Stimulated activated CD4-positive, alpha-beta T cell treated with anti-CD3 and anti-CD28 coated beads, Interleukin-4, amount 100 ng/mL, for 24 hours (primary cell): ENCODE measurements around the gene SERPINB1.
"Not testable (repeated sequence)": the region's sequence is repeated elsewhere in the genome, so short reads cannot be mapped to it uniquely, and the experiment has no call there.

Experiments
- DNase-seq: peaks from one replicate; pipeline ENCODE4 v3.0.0-alpha.2; 2020

The SERPINB1 gene

GRCh38 chr6:2865694-2866151, 24.1 kb upstream of the SERPINB1 start:
- no peak for DNase-seq

GRCh38 chr6:2865270-2865669, 23.6 kb upstream of the SERPINB1 start:
- DNase-seq, result no peak

- no peak for DNase-seq
Measured at GRCh38 chr6:2863901-2864300, 22.2 kb upstream of the SERPINB1 start.

GRCh38 chr6:2862712-2863181, 21.1 kb upstream of the SERPINB1 start:
- peak; percentile 41 for DNase-seq

GRCh38 chr6:2861822-2862164, 20.1 kb upstream of the SERPINB1 start:
- no peak for DNase-seq

DNA sequence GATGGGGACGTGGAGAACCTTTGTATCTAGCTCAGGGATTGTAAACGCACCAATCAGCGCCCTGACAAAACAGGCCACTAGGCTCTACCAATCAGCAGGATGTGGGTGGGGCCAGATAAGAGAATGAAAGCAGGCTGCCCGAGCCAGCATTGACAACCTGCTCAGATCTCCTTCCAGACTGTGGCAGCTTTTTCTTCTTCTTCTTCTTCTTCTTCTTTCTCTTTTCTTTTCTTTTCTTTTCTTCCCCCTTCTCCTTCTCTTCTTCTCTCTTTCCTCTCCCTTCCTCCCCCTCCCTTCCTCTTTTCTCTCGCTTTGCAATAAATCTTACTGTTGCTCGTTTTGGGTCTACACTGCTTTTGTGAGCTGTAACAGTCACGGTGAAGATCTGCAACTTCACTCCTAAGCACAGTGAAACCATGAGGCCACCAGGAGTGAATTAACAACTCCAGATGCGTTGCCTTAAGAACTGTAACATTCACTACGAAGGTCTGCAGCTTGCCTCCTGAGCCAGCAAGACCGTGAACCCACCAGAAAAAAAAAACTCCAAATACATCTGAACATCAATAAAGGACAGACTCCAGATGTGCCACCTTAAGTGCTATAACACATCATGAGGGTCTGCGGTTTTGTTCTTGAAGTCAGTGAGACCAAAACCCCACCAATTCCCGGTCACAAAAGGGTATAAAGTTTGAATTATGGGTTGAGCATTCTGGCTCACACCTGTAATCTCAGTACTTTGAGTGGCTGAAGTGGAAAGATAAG, 19.6 kb upstream of the SERPINB1 start:
- no peak for DNase-seq

- not testable (repeated sequence) for DNase-seq
Measured at GRCh38 chr6:2860706-2861059, 19.0 kb upstream of the SERPINB1 start.

- DNase-seq, result not testable (repeated sequence)
Measured at GRCh38 chr6:2859798-2860705, 18.4 kb upstream of the SERPINB1 start.

DNA sequence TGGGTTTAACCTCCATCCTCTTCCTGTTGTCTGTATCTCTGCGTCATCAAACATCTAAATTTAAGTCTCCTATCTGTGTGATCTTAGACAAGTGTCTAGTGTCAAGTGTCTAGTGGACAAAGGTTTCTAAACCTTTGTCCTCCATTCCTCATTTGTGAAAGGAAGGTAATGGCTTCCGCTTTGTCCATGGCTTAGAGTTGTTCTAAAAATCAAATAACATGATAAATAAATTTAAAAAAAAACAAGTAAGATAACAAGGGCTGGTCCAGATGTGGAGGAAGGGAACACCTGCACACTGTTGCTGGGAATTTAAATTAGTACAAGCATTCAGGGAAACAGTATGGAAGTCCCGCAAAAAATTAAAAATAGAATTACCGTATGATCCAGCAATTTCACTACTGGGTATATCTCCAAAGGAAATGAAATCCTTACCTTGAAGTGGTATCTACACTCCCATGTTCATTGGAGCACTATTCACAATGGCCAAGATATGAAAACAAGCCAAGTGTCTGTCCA, 17.6 kb upstream of the SERPINB1 start:
- DNase-seq, result no peak

DNA sequence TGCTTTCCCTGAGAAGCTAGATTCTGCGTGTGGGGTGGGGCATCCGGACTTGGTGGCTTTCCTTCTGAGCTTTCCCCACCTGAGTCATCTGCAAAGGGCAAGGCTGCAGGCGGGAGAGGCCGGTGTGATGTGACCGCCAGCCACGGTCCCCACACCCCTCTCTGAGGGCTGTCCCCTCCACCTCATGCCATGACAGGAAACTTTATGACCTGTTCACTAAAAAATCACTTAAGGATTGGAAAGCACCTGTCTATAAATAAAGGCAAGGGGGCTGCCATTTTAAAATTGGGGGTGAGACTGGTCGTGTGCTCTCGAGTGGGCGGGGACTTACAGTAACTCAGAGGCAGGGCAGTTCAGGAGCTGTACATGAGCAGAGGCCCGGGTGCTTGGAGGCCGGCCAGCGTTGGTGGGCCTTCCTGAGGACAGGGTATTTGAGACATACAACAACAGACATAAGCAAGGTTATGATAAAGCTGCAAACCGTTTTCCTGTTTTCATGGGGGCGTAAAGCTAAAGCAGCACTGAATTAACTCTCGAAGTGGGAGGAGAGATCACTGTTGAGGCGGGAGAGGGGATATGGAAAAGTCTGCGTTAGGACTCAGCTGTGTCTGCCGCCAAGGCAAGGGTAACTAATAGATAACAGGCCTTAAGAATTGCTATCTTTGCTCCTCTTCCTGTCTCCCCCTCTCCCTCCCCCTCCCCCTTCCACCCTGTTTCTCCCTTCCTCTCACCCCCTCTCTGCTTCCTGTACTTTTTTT, 16.1 kb upstream of the SERPINB1 start:
- DNase-seq, result peak; percentile 78

- DNase-seq, result no peak
Measured at GRCh38 chr6:2857185-2857579, 15.5 kb upstream of the SERPINB1 start.

DNA sequence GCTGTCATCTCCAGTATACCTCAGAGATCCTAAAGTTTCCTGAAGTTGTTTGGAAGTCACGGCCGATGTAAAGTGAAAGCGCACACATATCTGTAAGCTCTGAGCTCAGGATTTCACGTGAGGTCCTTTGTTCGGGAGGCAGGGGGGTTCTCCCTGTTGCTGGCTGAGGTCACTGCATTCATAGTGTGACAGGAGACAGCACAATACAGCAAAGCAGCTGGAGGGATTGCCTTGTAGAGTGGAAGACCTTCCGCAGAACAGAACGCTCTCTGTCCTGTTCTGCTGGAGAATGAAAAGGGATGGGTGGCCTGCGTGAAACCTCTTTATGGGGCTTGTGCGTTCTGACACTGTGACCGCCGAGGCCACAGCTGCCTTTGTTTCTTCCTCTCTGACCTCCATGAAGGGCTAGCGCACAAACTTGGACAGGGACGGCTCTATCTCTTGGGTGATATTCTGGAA, 13.4 kb upstream of the SERPINB1 start:
- DNase-seq, result no peak

- no peak for DNase-seq
Measured at GRCh38 chr6:2854396-2854982, 12.8 kb upstream of the SERPINB1 start.

GRCh38 chr6:2853769-2854395, 12.2 kb upstream of the SERPINB1 start:
- DNase-seq, result peak; percentile 86

DNA sequence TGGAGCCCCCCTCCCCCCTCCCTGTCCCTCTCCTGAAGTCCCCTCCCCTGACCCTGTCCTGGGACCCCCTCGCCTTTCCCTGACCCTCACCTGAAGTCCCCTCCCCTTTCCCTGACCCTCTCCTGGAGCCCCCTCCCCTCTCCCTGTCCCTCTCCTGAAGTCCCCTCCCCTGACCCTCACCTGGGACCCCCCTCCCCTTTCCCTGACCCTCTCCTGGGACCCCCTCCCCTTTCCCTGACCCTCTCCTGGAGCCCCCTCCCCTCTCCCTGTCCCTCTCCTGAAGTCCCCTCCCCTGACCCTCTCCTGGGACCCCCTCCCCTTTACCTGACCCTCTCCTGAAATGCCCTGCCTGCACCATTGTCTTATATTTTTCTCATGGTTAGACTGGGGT, 11.7 kb upstream of the SERPINB1 start:
- not testable (repeated sequence) for DNase-seq

DNA sequence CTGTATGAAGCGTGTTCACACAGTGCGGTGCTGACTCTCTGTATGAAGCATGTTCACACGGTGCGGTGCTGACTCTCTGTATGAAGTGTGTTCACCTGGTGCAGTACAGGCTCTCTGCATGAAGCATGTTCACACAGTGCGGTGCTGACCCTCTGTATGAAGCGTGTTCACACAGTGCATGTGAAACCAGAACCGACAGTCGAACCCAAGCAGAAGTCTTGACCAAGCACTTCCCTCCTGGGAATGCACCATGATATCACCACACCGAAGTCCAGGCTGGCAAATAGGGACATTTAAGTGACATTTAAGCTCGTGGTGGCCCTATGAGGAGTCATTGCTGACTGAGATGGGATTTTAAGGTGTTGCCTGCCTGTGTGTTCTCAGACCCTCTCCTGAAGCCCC, 11.3 kb upstream of the SERPINB1 start:
- DNase-seq, result no peak

DNA sequence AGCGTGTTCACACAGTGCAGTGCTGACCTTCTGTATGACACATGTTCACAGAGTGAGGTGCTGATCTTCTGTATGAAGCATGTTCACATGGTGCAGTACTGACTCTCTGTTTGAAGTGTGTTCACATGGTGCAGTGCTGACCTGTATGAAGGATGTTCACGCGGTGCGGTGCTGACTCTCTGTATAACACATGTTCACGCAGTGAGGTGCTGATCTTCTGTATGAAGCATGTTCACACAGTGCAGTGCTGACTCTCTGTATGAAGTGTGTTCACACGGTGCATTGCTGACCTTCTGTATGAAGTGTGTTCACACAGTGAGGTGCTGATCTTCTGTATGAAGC, 10.8 kb upstream of the SERPINB1 start:
- no peak for DNase-seq

DNA sequence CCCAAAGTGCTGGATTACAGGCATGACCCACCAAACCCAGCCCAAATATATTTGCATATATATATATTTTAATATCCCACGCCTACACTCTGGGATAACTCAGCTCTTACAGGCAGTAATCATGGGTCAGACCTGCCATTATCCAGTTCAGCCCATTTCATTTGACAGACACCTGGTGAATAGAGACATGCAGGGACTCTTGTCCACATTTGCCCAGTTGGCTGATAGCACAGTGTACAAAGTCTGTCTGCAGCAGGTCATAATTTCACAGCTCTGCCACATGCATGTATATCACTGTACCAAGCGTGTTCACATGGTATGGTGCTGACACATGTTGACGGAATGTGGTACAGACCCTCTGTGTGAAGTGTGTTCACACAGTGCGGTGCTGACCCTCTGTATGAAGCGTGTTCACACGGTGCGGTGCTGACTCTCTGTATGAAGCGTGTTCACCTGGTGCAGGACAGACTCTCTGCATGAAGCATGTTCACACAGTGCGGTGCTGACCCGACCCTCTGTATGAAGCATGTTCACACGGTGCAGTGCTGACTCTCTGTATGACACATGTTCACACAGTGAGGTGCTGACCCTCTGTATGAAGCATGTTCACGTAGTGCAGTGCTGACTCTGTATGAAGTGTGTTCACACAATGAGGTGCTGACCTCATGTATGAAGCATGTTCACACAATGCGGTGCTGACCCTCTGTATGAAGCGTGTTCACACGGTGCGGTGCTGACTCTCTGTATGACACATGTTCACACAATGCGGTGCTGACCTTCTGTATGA, 10.3 kb upstream of the SERPINB1 start:
- no peak for DNase-seq

- no peak for DNase-seq
Measured at GRCh38 chr6:2850538-2851113, 9.0 kb upstream of the SERPINB1 start.

DNA sequence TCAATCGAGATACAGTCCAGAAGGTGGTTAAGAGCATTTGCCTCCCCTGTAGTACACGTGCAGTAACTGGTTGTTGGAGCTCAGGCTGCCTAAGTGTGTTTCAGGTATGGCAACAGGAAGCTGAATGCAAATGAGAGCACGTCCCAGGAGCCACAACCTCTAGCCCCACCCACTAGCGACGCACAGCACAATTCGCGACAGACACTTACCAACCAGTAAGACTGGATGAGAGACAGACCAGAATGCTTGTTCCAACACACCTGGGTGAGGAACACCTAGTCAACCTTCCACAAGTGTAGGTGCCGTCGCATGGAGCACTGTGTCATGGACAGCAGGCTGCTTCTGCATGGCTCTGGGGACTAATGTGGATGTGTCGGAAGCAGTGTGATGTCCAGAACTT, 7.2 kb upstream of the SERPINB1 start:
- DNase-seq, result peak; percentile 56

GRCh38 chr6:2845880-2846208, 4.2 kb upstream of the SERPINB1 start:
- DNase-seq, result no peak
